GM19099 (cell line): Measurements from ENCODE around the gene NPHP1.

Experiments
- POLR2A ChIP-seq: IDR thresholded peaks from 3 replicates; pipeline ENCODE4 v1.6.1; 2011; ENCODE audit warnings: low read depth; ENCODE audit not compliant: insufficient read length; ENCODE audit errors: extremely low read depth

Gene NPHP1

GRCh38 chr2:110130757-110131156 is 74.1 kb downstream of the NPHP1 start:
- TF ChIP-seq POLR2A, result no peak

GRCh38 chr2:110126906-110127305 is 77.9 kb downstream of the NPHP1 start:
- no peak for TF ChIP-seq POLR2A

GRCh38 chr2:110126086-110126773 is 78.6 kb downstream of the NPHP1 start:
- no peak for TF ChIP-seq POLR2A

- TF ChIP-seq POLR2A, result no peak
Observed at GRCh38 chr2:110124939-110125691, 79.7 kb downstream of the NPHP1 start.

GRCh38 chr2:110124038-110124825 is 80.6 kb downstream of the NPHP1 start:
- TF ChIP-seq POLR2A, result no peak

GRCh38 chr2:110121592-110121991 is 83.2 kb downstream of the NPHP1 start:
- no peak for TF ChIP-seq POLR2A

GRCh38 chr2:110121052-110121334 is 83.8 kb downstream of the NPHP1 start:
- TF ChIP-seq POLR2A, result no peak

GRCh38 chr2:110120171-110121051 is 84.4 kb downstream of the NPHP1 start:
- no peak for TF ChIP-seq POLR2A

GRCh38 chr2:110116033-110116710 is 88.6 kb downstream of the NPHP1 start:
- no peak for TF ChIP-seq POLR2A

- no peak for TF ChIP-seq POLR2A
Observed at GRCh38 chr2:110115291-110116032, 89.4 kb downstream of the NPHP1 start, which contains the start of gene MALL. Gene MALL (minus strand): TSS chr2:110115822. CDS start chr2:110115792, 30 bp downstream.

- no peak for TF ChIP-seq POLR2A
Observed at GRCh38 chr2:110114831-110115255, 90.0 kb downstream of the NPHP1 start.

GRCh38 chr2:110113961-110114591 is 90.7 kb downstream of the NPHP1 start:
- no peak for TF ChIP-seq POLR2A

- no peak for TF ChIP-seq POLR2A
Observed at GRCh38 chr2:110107092-110108079, 97.4 kb downstream of the NPHP1 start.
